H1 (cell line): ENCODE results near the gene ARHGAP42. TPM values are rescaled to one million over a fixed set of nuclear protein-coding genes. Genes with fewer than 3 reads are reported as not detected.

Source experiments
- CHD7 ChIP-seq: fragments of 300-600 bp; sonication (generic); IDR thresholded peaks from 2 replicates; pipeline ENCODE4 v1.7.1; 2012; ENCODE audit warnings: low read length, moderate library complexity, mild to moderate bottlenecking, inconsistent platforms; ENCODE audit not compliant: insufficient replicate concordance
- CREB1 ChIP-seq: IDR thresholded peaks from 2 replicates; pipeline ENCODE4 v1.6.1; 2012; ENCODE audit warnings: inconsistent platforms
- HDAC2 ChIP-seq, 2 experiments: fragments of 300-600 bp in 1 of 2; sonication (generic) in 1 of 2; IDR thresholded peaks; 2 replicates each; pipeline ENCODE4 v1.6.1; 2011 to 2012; ENCODE audit warnings: low read depth in 2 of 2, low read length in 2 of 2, mild to moderate bottlenecking in 2 of 2, moderate library complexity in 2 of 2, borderline replicate concordance in 1 of 2, inconsistent platforms in 1 of 2
- JUN ChIP-seq: IDR thresholded peaks from 2 replicates; pipeline ENCODE4 v1.6.1; 2011; ENCODE audit warnings: low read depth, mild to moderate bottlenecking, improper control_type of control experiment, low read length
- SAP30 ChIP-seq: fragments of 300-600 bp; sonication (generic); IDR thresholded peaks from 2 replicates; pipeline ENCODE4 v1.7.1; 2012; ENCODE audit warnings: low read length, moderate library complexity, mild to moderate bottlenecking, inconsistent platforms; ENCODE audit not compliant: insufficient read depth, insufficient replicate concordance
- SIN3A ChIP-seq, 2 experiments: IDR thresholded peaks in 1 of 2; conservative IDR thresholded peaks in 1 of 2; 2 replicates each; pipeline ENCODE4 v1.6.1; 2011 to 2012; ENCODE audit warnings: low read length in 2 of 2, improper control_type of control experiment in 1 of 2, low read depth in 1 of 2, mild to moderate bottlenecking in 1 of 2
- polyA plus RNA-seq, 7 experiments: library from polyadenylated mRNA; depleted of rRNA in 3 of 7; stranded (reverse) in 5 of 7; unstranded in 2 of 7; fragments of >200 nt in 5 of 7; fragments of 200-250 nt in 2 of 7; gene quantifications; 1 replicate in 5 of 7; 2 replicates in 1 of 7; 4 replicates in 1 of 7; pipeline versions ENCODE4 v1.2.1 to v1.2.3, GENCODE V29; 2011 to 2013; ENCODE audit warnings: missing spikeins in 2 of 7, mixed read lengths in 2 of 7
- total RNA-seq: library from RNA; stranded (reverse); fragmentation: NEBNext Ultra II Directional; extraction: Animal tissue kit (Norgen Biotek cat#: 25700); gene quantifications from 2 replicates; pipeline ENCODE4 v1.2.1, GENCODE V29; 2021

Gene ARHGAP42
- total and polyA plus RNA-seq, 2 of the 8 experiments (the other 6 are each of a cell fraction or from before 2014, with no cell fraction given), result 22.2 to 33.5 TPM

GRCh38 chr11:100791103-100791502, 104.0 kb downstream of the ARHGAP42 start (continued):
- TF ChIP-seq CHD7 (no peak), JUN (no peak), HDAC2 (IDR thresholded peaks at IDR 0.05; ENCODE audit: borderline replicate concordance in 1 of 2, low read depth in 2 of 2, low read length in 2 of 2) (0 out of 4 replicates have a peak, but pooled peaks of 1 of the 2 experiments have one; percentile 61), SIN3A (conservative IDR thresholded peaks at IDR 0.05 in 1 of 2, IDR thresholded peaks at IDR 0.05 in 1 of 2; ENCODE audit: low read depth in 1 of 2, low read length in 2 of 2) (no peak), SAP30 (no peak), CREB1 (no peak)
